Measurements from ENCODE around the gene SPC25. TPM values are rescaled to one million over a fixed set of nuclear protein-coding genes. Genes with fewer than 3 reads are reported as not detected.
"Not testable (repeated sequence)": the region's sequence is repeated elsewhere in the genome, so short reads cannot be mapped to it uniquely, and the experiment has no call there.

The SPC25 gene
- total and polyA plus RNA-seq, 10 of the 15 experiments (the other 5 are each of a cell fraction or from before 2014, with no cell fraction given), result 18.7 to 61.5 (median 32.0) TPM

DNA sequence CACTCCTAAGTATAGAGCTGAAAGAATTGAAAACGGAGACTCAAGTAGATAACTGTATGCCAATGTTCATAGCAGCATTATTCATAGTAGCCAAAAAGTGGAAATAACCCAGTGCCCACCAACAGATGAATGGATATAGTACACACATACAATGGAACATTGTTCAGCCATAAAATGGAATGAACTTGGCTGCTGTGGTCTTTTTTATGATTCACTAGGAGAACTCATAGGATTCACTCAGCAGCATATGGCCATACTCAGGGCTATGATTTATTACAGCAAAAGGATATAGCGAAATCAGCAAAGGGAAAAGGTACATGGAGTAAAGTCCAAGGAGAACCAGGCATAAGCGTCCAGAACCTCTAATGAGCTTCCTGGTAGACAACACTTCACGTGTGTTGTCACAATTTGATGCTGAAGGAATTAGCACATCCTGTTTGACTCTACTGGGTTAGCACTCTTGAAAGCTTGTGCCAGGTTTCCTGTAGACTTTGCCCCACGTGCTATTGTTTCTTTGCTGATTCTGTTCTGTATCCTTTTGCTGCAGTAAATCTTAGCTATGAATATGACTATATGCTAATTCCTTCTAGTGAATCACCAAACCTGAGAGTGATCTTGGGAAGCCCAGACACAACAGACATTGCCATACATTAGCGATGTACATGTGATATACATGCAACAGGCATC is 15.7 kb downstream of the SPC25 start:
- intact Hi-C loops (cut with micrococcal nuclease; ENCODE audit: unreplicated experiment) (no loop called here), in situ Hi-C loops (cut with MboI) (no loop called here)
- ChIA-PET CTCF (interaction anchor here (0.7 kb wide), 1 partner anchor 11 kb away, joined by 3 read pairs; no protein-coding TSS in a partner anchor), RAD21 (ENCODE audit: unreplicated experiment) (no interaction called here), POLR2A (no interaction called here), SMC1A (ENCODE audit: uncharacterized antibody, unreplicated experiment) (no interaction called here)
- no peaks in the 10 kb centered on the region for H3K9me3 ChIP-seq (replicated peaks; ENCODE audit: control insufficient read depth, insufficient read depth, low read length)
- no peak for ATAC-seq
- 61% methylated on average over 6 of the region's 6 CpGs for WGBS (ENCODE audit: insufficient coverage, insufficient replicate concordance, low lambda C conversion rate, missing lambda C conversion rate)
- H3K4me2 ChIP-seq (ENCODE audit: control insufficient read depth, insufficient read depth), result no peak overlapping the region
- H2AFZ ChIP-seq (ENCODE audit: control insufficient read depth, low read depth, low read length), result no peak overlapping the region
- H3K4me1 ChIP-seq (ENCODE audit: control insufficient read depth, insufficient read depth, low read length), result no peaks in the 10 kb centered on the region
- no peak for DNase-seq (ENCODE audit: low read depth, low spot score)
- no peaks in the 10 kb centered on the region for H3K27me3 ChIP-seq (replicated peaks in 1 of 2; ENCODE audit: control insufficient read depth in 2 of 2, insufficient read depth in 2 of 2, low read length in 1 of 2)
- TF ChIP-seq BHLHE40 (IDR thresholded peaks at IDR 0.05; ENCODE audit: borderline replicate concordance in 1 of 2, low read depth in 2 of 2, low read length in 1 of 2), result no peak
- no TSS peak for BruUV-seq (replicated peaks)
- H3K9ac ChIP-seq (ENCODE audit: control insufficient read depth, insufficient read depth, low read length), result no peak overlapping the region
- no peaks in the 10 kb centered on the region; a peak in 1 of 4 replicates for H3K36me3 ChIP-seq (ENCODE audit: control insufficient read depth in 2 of 2, insufficient read depth in 2 of 2, low read length in 1 of 2)
- H3K27ac ChIP-seq (ENCODE audit: control insufficient read depth, insufficient read depth), result no peak overlapping the region
- peak; percentile 57 for FAIRE-seq
- H3K4me3 ChIP-seq, result no peak overlapping the region
- H3K79me2 ChIP-seq (ENCODE audit: control insufficient read depth, insufficient read depth, low read length), result no peaks in the 10 kb centered on the region
- H4K20me1 ChIP-seq (ENCODE audit: control insufficient read depth, insufficient read depth), result no peaks in the 10 kb centered on the region

DNA sequence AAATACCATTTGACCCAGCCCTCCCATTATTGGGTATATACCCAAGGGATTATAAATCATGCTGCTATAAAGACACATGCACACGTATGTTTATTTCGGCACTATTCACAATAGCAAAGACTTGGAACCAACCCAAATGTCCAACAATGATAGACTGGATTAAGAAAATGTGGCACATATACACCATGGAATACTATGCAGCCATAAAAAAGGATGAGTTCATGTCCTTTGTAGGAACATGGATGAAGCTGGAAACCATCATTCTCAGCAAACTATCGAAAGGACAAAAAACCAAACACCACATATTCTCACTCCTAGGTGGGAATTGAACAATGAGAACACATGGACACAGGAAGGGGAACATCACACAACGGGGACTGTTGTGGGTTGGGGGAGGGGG is 19.4 kb downstream of the SPC25 start:
- ATAC-seq; FAIRE-seq; CTCF ChIA-PET; H3K9ac ChIP-seq (ENCODE audit: control insufficient read depth, insufficient read depth, low read length); intact Hi-C loops (cut with micrococcal nuclease; ENCODE audit: unreplicated experiment); RAD21 ChIA-PET (ENCODE audit: unreplicated experiment); H3K36me3 ChIP-seq (ENCODE audit: control insufficient read depth in 2 of 2, insufficient read depth in 2 of 2, low read length in 1 of 2); SMC1A ChIA-PET (ENCODE audit: uncharacterized antibody, unreplicated experiment); H3K4me3 ChIP-seq; in situ Hi-C loops (cut with MboI); H3K79me2 ChIP-seq (ENCODE audit: control insufficient read depth, insufficient read depth, low read length); H3K9me3 ChIP-seq (replicated peaks; ENCODE audit: control insufficient read depth, insufficient read depth, low read length); H4K20me1 ChIP-seq (ENCODE audit: control insufficient read depth, insufficient read depth); DNase-seq (ENCODE audit: low read depth, low spot score); H3K27ac ChIP-seq (ENCODE audit: control insufficient read depth, insufficient read depth); POLR2A ChIA-PET; H3K4me2 ChIP-seq (ENCODE audit: control insufficient read depth, insufficient read depth); H2AFZ ChIP-seq (ENCODE audit: control insufficient read depth, low read depth, low read length); H3K4me1 ChIP-seq (ENCODE audit: control insufficient read depth, insufficient read depth, low read length); H3K27me3 ChIP-seq (replicated peaks in 1 of 2; ENCODE audit: control insufficient read depth in 2 of 2, insufficient read depth in 2 of 2, low read length in 1 of 2); BruUV-seq (replicated peaks): not testable (repeated sequence)
- WGBS (ENCODE audit: insufficient coverage, insufficient replicate concordance, low lambda C conversion rate, missing lambda C conversion rate), result 98% methylated on average over 4 of the region's 4 CpGs

DNA sequence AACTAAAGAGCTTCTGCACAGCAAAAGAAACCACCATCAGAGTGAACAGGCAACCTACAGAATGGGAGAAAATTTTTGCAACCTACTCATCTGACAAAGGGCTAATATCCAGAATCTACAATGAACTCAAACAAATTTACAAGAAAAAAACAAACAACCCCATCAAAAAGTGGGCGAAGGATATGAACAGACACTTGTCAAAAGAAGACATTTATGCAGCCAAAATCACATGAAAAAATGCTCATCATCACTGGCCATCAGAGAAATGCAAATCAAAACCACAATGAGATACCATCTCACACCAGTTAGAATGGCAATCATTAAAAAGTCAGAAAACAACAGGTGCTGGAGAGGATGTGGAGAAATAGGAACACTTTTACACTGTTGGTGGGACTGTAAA is 19.9 kb downstream of the SPC25 start:
- H2AFZ ChIP-seq (ENCODE audit: control insufficient read depth, low read depth, low read length); H3K79me2 ChIP-seq (ENCODE audit: control insufficient read depth, insufficient read depth, low read length); H3K36me3 ChIP-seq (ENCODE audit: control insufficient read depth in 2 of 2, insufficient read depth in 2 of 2, low read length in 1 of 2); H3K4me1 ChIP-seq (ENCODE audit: control insufficient read depth, insufficient read depth, low read length); H3K27ac ChIP-seq (ENCODE audit: control insufficient read depth, insufficient read depth); intact Hi-C loops (cut with micrococcal nuclease; ENCODE audit: unreplicated experiment); H3K4me2 ChIP-seq (ENCODE audit: control insufficient read depth, insufficient read depth); RAD21 ChIA-PET (ENCODE audit: unreplicated experiment); BruUV-seq (replicated peaks); POLR2A ChIA-PET; CTCF ChIA-PET; H4K20me1 ChIP-seq (ENCODE audit: control insufficient read depth, insufficient read depth); DNase-seq (ENCODE audit: low read depth, low spot score); SMC1A ChIA-PET (ENCODE audit: uncharacterized antibody, unreplicated experiment); FAIRE-seq; in situ Hi-C loops (cut with MboI); ATAC-seq; H3K9ac ChIP-seq (ENCODE audit: control insufficient read depth, insufficient read depth, low read length); H3K9me3 ChIP-seq (replicated peaks; ENCODE audit: control insufficient read depth, insufficient read depth, low read length); H3K27me3 ChIP-seq (replicated peaks in 1 of 2; ENCODE audit: control insufficient read depth in 2 of 2, insufficient read depth in 2 of 2, low read length in 1 of 2); H3K4me3 ChIP-seq: not testable (repeated sequence)
- WGBS (ENCODE audit: insufficient coverage, insufficient replicate concordance, low lambda C conversion rate, missing lambda C conversion rate), result 100% methylated on average over 1 of the region's 1 CpG

DNA sequence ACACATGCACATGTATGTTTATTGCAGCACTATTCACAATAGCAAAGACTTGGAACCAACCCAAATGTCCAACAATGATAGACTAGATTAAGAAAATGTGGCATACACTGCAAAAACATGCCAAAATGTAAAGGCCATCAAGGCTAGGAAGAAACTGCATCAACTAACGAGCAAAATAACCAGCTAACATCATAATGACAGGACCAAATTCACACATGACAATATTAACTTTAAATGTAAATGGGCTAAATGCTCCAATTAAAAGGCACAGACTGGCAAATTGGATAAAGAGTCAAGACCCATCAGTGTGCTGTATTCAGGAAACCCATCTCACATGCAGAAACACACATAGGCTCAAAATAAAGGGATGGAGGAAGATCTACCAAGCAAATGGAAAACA is 23.1 kb downstream of the SPC25 start:
- BruUV-seq (replicated peaks); H3K4me2 ChIP-seq (ENCODE audit: control insufficient read depth, insufficient read depth); POLR2A ChIA-PET; H2AFZ ChIP-seq (ENCODE audit: control insufficient read depth, low read depth, low read length); H3K79me2 ChIP-seq (ENCODE audit: control insufficient read depth, insufficient read depth, low read length); H3K9ac ChIP-seq (ENCODE audit: control insufficient read depth, insufficient read depth, low read length); in situ Hi-C loops (cut with MboI); RAD21 ChIA-PET (ENCODE audit: unreplicated experiment); H3K9me3 ChIP-seq (replicated peaks; ENCODE audit: control insufficient read depth, insufficient read depth, low read length); H3K4me3 ChIP-seq; intact Hi-C loops (cut with micrococcal nuclease; ENCODE audit: unreplicated experiment); SMC1A ChIA-PET (ENCODE audit: uncharacterized antibody, unreplicated experiment); DNase-seq (ENCODE audit: low read depth, low spot score); CTCF ChIA-PET; ATAC-seq; H3K36me3 ChIP-seq (ENCODE audit: control insufficient read depth in 2 of 2, insufficient read depth in 2 of 2, low read length in 1 of 2); H3K4me1 ChIP-seq (ENCODE audit: control insufficient read depth, insufficient read depth, low read length); H3K27ac ChIP-seq (ENCODE audit: control insufficient read depth, insufficient read depth); FAIRE-seq; H3K27me3 ChIP-seq (replicated peaks in 1 of 2; ENCODE audit: control insufficient read depth in 2 of 2, insufficient read depth in 2 of 2, low read length in 1 of 2); H4K20me1 ChIP-seq (ENCODE audit: control insufficient read depth, insufficient read depth): not testable (repeated sequence)
- WGBS (ENCODE audit: insufficient coverage, insufficient replicate concordance, low lambda C conversion rate, missing lambda C conversion rate), result 91% methylated on average over 1 of the region's 1 CpG
